Stimulated activated CD4-positive, alpha-beta T cell treated with anti-CD3 and anti-CD28 coated beads, Interleukin-1b, Interleukin-23, amount 100 ng/mL, for 1 hour (primary cell): ENCODE results near the gene ETHE1.
A peak's percentile ranks its signal among the peaks of the same experiment; 100 is the strongest.
"Not testable (repeated sequence)": the region's sequence is repeated elsewhere in the genome, so short reads cannot be mapped to it uniquely, and the experiment has no call there.

ENCODE experiments used
- DNase-seq, 2 donors: peaks; one replicate each; pipeline ENCODE4 v3.0.0-alpha.2; 2020; ENCODE audit warnings: low read depth in 2 of 2

ETHE1 gene

GRCh38 chr19:43552198-43552450, 25.1 kb upstream of the ETHE1 start:
- DNase-seq: no peak

DNA sequence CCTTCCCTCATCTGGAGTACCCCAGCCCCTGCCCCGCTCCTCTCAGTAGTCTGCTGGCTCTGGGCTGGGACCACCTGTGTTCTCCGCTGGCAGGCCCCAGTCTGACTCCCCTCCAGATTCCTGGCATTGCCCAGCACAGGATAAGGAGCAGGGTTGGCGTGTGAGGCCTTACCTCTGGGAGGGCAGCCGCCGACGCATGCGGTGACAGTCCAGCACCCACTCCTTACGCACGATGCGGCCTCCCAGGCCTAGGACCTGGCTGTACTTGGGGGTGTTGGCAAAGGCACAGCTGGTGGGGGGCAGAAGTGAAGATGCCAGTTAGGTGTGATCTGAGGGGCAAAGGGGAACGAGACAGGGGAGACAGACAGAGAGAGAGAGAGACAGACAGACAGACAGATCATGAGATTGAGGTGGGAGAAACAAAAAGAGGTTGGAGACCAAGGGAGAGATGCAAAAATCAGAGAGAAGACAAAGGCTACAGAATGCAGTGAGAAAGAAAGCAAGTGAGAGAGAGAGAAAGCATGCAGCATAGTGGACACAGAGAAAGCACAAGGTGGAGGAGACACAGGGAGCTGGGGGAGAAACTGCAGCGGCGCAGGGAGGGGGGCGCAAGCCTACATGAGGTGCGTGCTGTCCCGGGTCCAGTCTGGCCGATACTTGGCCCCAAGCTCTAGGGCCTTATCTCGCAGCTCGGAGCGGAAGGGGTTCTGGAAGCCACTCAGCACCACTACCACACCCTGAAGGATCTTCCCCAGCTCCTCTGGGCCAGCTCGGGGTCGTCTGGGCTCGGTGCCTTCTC, 24.6 kb upstream of the ETHE1 start:
- no peak for DNase-seq

GRCh38 chr19:43548706-43549105, 21.7 kb upstream of the ETHE1 start:
- DNase-seq: no peak

GRCh38 chr19:43547926-43548325, 20.9 kb upstream of the ETHE1 start:
- DNase-seq: not testable (repeated sequence)

- no peak for DNase-seq
Observed at GRCh38 chr19:43546581-43546980, 19.6 kb upstream of the ETHE1 start.

DNA sequence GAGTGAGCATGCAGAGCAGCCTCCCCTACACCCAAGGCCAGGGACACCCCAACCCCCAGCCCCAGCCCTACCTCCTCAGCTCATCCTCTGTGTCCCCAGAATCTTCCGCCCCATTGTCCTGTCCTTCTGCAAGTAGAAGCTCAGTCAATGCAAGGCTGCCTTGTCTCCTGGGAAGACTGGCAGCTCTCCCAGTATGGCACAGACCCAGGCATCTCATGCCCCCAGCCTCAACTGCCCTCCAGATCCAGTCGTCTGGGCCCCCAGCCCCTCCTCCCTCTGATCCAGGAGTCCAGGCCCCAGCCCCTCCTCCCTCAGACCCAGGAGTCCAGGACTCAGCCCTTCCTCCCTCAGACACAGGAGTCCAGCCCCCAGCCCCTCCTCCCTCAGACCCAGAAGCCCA, 19.0 kb upstream of the ETHE1 start:
- no peak for DNase-seq

DNA sequence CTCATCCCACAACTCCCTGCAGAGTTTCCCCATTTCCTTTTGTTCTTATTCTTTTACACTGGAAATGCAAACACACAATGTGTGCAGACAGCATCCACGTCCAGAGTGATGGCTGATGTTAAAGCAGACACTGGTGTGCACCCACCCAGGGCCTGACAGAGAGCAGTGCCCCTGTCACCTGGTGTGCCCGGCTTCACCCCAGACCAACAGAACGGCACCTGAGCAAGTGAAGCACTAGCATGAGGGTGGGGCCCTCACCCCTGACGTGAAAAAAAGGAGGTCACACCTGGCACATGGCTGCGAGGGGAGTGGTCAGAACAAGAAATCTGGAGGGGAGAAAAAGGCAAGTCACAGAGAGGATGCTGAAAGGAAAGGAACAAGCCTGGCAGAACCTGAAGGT, 18.3 kb upstream of the ETHE1 start:
- no peak for DNase-seq

- DNase-seq: no peak
Observed at GRCh38 chr19:43544077-43544476, 17.1 kb upstream of the ETHE1 start.

DNA sequence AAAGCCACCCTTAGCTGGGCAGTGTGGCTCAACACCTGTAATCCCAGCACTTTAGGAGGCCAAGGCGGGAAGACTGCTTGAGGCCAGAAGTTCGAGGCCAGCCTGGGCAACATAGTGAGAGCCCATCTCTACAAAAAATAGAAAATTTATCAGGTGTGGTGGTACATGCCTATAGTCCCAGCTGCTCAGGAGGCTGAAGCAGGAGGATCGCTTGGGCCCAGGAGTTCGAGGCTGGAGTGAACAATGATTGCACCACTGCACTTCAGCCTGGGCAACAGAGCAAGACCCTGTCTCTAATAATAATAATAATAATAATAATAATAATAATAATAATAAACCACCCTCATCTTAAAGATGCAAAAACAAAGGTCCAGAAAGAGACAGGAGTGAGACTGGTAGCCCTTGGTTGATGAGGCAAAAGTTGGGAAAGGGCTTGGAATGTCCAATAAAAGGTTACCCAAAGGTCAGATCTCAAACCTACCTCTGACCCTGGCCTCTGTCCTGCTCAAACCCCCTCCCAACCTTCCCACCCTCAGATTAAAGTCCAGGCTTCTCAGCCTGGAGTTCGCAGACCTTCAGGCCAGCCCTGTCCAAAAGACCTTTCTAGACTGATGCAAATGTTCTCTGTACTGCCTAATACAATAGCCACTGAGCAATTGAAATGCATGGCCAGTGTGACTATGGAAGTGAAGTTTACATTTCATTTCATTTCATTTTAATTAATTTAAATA, 15.1 kb upstream of the ETHE1 start:
- DNase-seq: no peak

GRCh38 chr19:43540381-43540780, 13.4 kb upstream of the ETHE1 start:
- no peak for DNase-seq

- DNase-seq: no peak
Observed at GRCh38 chr19:43538922-43539321, 11.9 kb upstream of the ETHE1 start.

GRCh38 chr19:43534816-43535761, 8.1 kb upstream of the ETHE1 start:
- DNase-seq: no peak

- no peak for DNase-seq
Observed at GRCh38 chr19:43534305-43534815, 7.4 kb upstream of the ETHE1 start.

DNA sequence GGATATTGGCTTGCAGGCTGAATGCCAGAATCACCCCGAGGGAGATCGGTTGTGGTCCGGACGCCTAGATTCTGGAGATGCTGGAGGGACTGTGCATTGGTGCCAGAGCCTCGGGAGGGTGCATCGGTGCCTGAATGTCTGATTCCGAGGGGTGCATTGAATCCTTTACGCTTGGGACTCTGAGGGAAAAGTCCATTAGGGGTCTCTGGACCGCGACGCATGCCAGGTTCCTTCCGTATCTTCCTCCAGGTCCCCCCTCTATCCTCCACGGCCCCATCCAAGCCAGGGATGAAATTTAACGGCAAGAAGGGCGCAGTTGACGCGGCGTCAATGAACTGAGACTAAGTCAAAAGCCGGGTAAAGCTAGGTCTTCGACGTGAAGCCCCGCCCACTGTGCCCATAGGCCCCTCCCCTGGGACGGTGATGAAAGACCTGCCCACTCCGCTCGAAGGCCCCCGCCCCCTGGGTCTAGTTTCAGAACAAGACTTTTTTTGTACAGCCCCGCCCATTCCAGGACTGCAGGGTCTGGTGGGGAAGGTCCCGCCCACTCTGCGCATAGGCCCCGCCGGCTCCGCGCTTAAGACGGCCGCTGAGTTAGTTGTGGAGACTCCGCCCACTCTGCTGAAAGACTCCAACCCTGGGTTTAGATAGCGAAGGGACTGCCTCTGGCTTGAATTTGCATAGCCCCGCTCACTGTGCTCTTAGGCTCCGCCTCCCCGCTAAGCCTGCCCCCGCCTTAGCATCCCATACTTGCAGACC, 6.7 kb upstream of the ETHE1 start:
- peak; percentile 84 to 89 for DNase-seq

DNA sequence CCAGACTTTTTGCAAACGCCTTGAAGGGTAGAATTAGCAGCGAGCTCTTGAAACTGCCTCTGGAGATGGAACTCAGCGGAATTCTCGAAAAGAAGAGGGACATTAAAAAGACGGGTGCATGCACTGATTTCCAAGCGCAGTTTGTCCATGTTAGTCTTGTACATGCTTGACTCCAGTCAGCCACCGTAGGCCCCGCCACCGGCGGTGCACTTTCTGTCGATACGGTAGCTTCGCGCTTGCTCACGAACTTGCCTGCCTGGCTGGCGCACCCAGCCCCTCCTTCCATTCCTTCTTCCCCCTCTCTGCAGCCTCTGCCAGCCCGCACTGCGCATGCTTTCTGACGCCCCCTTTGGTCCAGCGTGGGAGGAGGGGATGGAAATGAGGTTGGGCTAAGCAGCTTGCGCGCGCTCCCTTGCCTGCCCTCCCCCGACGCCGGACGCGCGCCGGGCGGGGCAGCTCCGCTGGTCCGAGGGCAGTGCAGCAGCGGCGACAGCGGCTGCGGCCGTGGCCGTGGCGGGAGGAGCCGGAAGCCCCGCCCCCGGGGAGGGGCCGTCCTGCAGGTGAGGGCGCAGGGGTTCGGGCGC, 6.1 kb upstream of the ETHE1 start, which contains the start of gene ZNF575:
ZNF575 (plus strand) TSS at position 227 of the 584 bp plus-strand sequence. CDS start 1,235 bp downstream, outside the sequence.
- peak; percentile 53 to 68 for DNase-seq

GRCh38 chr19:43532571-43532961, 5.6 kb upstream of the ETHE1 start:
- no peak for DNase-seq

- DNase-seq: no peak
Observed at GRCh38 chr19:43527860-43528622, 1.0 kb upstream of the ETHE1 start.

DNA sequence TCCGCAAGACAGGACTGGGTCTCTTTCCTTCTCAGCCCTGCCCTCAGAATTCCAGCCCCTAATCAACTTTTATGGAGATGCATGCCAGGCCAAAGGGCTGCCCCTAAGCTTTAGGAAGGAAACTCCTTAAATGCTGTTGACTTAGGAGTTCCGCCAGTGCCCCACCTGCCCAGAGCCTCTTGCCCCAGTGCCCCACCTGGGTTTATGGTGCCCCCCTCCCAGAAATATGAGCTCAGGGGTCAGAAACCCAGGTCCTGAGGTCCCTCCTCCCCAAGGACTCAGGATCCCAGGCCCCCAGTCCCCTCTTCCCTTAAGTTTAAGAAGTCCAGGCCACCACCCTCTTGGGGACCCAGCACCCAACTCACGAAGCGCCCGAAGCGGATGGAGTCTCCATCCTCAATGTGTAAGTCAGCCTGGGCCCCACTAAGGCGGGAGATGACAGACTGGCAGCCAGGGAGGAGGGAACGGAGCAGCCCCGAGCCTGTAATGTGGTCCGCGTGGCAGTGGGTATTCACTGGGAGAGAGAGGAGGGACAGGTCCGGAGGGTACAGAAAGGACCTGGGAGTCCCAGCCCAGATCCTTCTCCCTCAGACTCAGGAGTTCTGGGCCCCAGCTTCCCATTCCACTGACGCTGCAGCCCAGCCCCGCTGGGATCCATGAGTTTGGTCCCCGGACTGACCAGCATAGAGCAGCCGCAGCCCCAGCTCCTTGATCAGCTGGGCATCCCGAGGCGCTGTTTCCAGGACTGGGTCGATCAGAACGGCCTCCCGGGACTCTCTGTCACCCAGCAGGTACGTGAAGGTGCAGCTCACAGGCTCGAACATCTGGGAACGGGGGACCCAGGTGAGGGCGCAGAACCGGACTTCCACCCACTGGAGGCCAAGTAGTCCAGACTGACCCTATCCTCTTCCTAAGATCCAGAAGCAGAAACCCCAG, 897 bp downstream of the ETHE1 start:
- no peak for DNase-seq
